HEK293 (cell line): ENCODE measurements around the gene PODN.

Experiments used
- CTCF ChIA-PET: fragments of 350-600 bp; formaldehyde crosslinking; extraction: SDS; loops from one replicate; lab custom pipeline; 2021; ENCODE audit warnings: antibody characterized with exemption; lab: Yijun Ruan, JAX
- POLR2A ChIA-PET: fragments of 300-600 bp; formaldehyde crosslinking; extraction: SDS; loops from one replicate; lab custom pipeline; 2020; ENCODE audit warnings: antibody characterized with exemption, inconsistent platforms; lab: Yijun Ruan, JAX
- H3K27ac ChIP-seq: fragments of 200-500 bp; sonication (Bioruptor generic); 2 replicates; pipeline ENCODE4 v1.5.1; 2014; ENCODE audit warnings: low read depth, low read length, control low read depth, inconsistent platforms; ENCODE audit errors: extremely low read depth
- H3K36me3 ChIP-seq, 2 experiments: fragments of 200-500 bp in 1 of 2; sonication (Bioruptor generic) in 1 of 2; 1 replicate in 1 of 2; 2 replicates in 1 of 2; pipeline ENCODE4 v1.5.1; 2014 to 2017; ENCODE audit warnings: inconsistent platforms in 2 of 2, low read length in 2 of 2; ENCODE audit not compliant: control insufficient read depth in 2 of 2, insufficient read depth in 1 of 2
- H3K4me1 ChIP-seq: fragments of 200-500 bp; sonication (Bioruptor generic); 2 replicates; pipeline ENCODE4 v1.5.1; 2014; ENCODE audit warnings: mild to moderate bottlenecking, low read length, inconsistent platforms; ENCODE audit not compliant: control insufficient read depth, insufficient read depth
- H3K4me3 ChIP-seq: 2 replicates; pipeline ENCODE4 v1.5.1; 2011; ENCODE audit warnings: low read depth, mild to moderate bottlenecking, control low read depth, low read length, moderate library complexity
- H3K9me3 ChIP-seq: fragments of 200-500 bp; sonication (Bioruptor generic); 2 replicates; pipeline ENCODE4 v1.5.1; 2014; ENCODE audit warnings: low read depth, low read length, inconsistent platforms; ENCODE audit not compliant: control insufficient read depth, insufficient read depth
- MEIS1 ChIP-seq: sonication (generic); formaldehyde crosslinking; IDR thresholded peaks from 2 replicates; pipeline ENCODE4 v1.8.1; 2022; ENCODE audit warnings: missing genetic modification reagents, mild to moderate bottlenecking, borderline replicate concordance
- OSR2 ChIP-seq: fragments of 450-650 bp; formaldehyde crosslinking; IDR thresholded peaks from 2 replicates; pipeline ENCODE4 v1.5.1; 2016; ENCODE audit warnings: missing biosample characterization, missing genetic modification characterization
- SALL2 ChIP-seq: fragments of 450-650 bp; formaldehyde crosslinking; IDR thresholded peaks from 2 replicates; pipeline ENCODE4 v1.5.0; 2017; ENCODE audit warnings: missing biosample characterization, mild to moderate bottlenecking, missing genetic modification characterization, borderline replicate concordance
- TSHZ1 ChIP-seq: fragments of 450-650 bp; formaldehyde crosslinking; IDR thresholded peaks from 2 replicates; pipeline ENCODE4 v1.5.1; 2016; ENCODE audit warnings: missing biosample characterization, missing genetic modification characterization, borderline replicate concordance
- YY1 ChIP-seq: fragments of 450-650 bp; formaldehyde crosslinking; IDR thresholded peaks from 2 replicates; pipeline ENCODE4 v1.5.1; 2018; ENCODE audit warnings: missing biosample characterization, missing genetic modification characterization
- ZBTB1 ChIP-seq: fragments of 450-650 bp; formaldehyde crosslinking; IDR thresholded peaks from 2 replicates; pipeline ENCODE4 v1.5.1; 2016; ENCODE audit warnings: missing biosample characterization, missing genetic modification characterization
- ZBTB20 ChIP-seq: fragments of 450-650 bp; formaldehyde crosslinking; IDR thresholded peaks from 2 replicates; pipeline ENCODE4 v1.5.1; 2016; ENCODE audit warnings: missing biosample characterization, missing genetic modification characterization
- ZBTB49 ChIP-seq: fragments of 450-650 bp; formaldehyde crosslinking; IDR thresholded peaks from 2 replicates; pipeline ENCODE4 v1.5.1; 2016; ENCODE audit warnings: missing biosample characterization, missing genetic modification characterization, low read depth
- ZFHX2 ChIP-seq: fragments of 450-650 bp; formaldehyde crosslinking; conservative IDR thresholded peaks from 2 replicates; pipeline ENCODE4 v1.5.1; 2016; ENCODE audit warnings: missing biosample characterization, missing genetic modification characterization
- ZFP41 ChIP-seq: fragments of 450-650 bp; formaldehyde crosslinking; IDR thresholded peaks from 2 replicates; pipeline ENCODE4 v1.5.1; 2016; ENCODE audit warnings: missing biosample characterization, missing genetic modification characterization, borderline replicate concordance
- ZFP69B ChIP-seq: fragments of 450-650 bp; formaldehyde crosslinking; IDR thresholded peaks from 2 replicates; pipeline ENCODE4 v1.5.1; 2016; ENCODE audit warnings: missing biosample characterization, missing genetic modification characterization
- ZNF114 ChIP-seq: fragments of 450-650 bp; formaldehyde crosslinking; IDR thresholded peaks from 2 replicates; pipeline ENCODE4 v1.5.0; 2017; ENCODE audit warnings: missing biosample characterization, missing genetic modification characterization
- ZNF449 ChIP-seq: fragments of 450-650 bp; formaldehyde crosslinking; IDR thresholded peaks from 2 replicates; pipeline ENCODE4 v1.5.1; 2017; ENCODE audit warnings: missing biosample characterization, mild to moderate bottlenecking, missing genetic modification characterization, moderate library complexity
- ZNF48 ChIP-seq: fragments of 450-650 bp; formaldehyde crosslinking; IDR thresholded peaks from 2 replicates; pipeline ENCODE4 v1.5.1; 2016; ENCODE audit warnings: missing biosample characterization, missing genetic modification characterization
- ZNF513 ChIP-seq: fragments of 450-650 bp; IDR thresholded peaks from 2 replicates; pipeline ENCODE4 v1.5.1; 2018; ENCODE audit warnings: missing biosample characterization, missing genetic modification characterization
- ZNF529 ChIP-seq: fragments of 450-650 bp; formaldehyde crosslinking; IDR thresholded peaks from 2 replicates; pipeline ENCODE4 v1.5.1; 2017; ENCODE audit warnings: missing genetic modification characterization, missing biosample characterization; ENCODE audit not compliant: insufficient replicate concordance
- ZNF549 ChIP-seq: fragments of 450-650 bp; IDR thresholded peaks from 2 replicates; pipeline ENCODE4 v1.5.1; 2018; ENCODE audit warnings: missing biosample characterization, missing genetic modification characterization, mild to moderate bottlenecking, inconsistent platforms, moderate library complexity
- ZNF560 ChIP-seq: fragments of 450-650 bp; formaldehyde crosslinking; IDR thresholded peaks from 2 replicates; pipeline ENCODE4 v1.5.1; 2017; ENCODE audit warnings: missing biosample characterization, missing genetic modification characterization, borderline replicate concordance
- ZNF561 ChIP-seq: fragments of 450-650 bp; IDR thresholded peaks from 2 replicates; pipeline ENCODE4 v1.5.1; 2018; ENCODE audit warnings: missing biosample characterization, missing genetic modification characterization, borderline replicate concordance
- ZNF701 ChIP-seq: fragments of 450-650 bp; formaldehyde crosslinking; IDR thresholded peaks from 2 replicates; pipeline ENCODE4 v1.5.1; 2016; ENCODE audit warnings: missing biosample characterization, missing genetic modification characterization
- ZNF776 ChIP-seq: fragments of 450-650 bp; formaldehyde crosslinking; IDR thresholded peaks from 2 replicates; pipeline ENCODE4 v1.5.0; 2017; ENCODE audit warnings: missing biosample characterization, missing genetic modification characterization, borderline replicate concordance

PODN gene

GRCh38 chr1:53130878-53131589 lies 69.0 kb downstream of the PODN start:
- Histone ChIP-seq H3K36me3 (no peaks in the 10 kb centered on the region), H3K4me3 (no peak overlapping the region), H3K9me3 (no peaks in the 10 kb centered on the region), H3K4me1 (0 out of 2 replicates have a peak, but pooled peaks cover 3% of the 10 kb centered on the region), H3K27ac (no peak overlapping the region)
- ChIA-PET POLR2A (no interaction called here), CTCF (interaction anchor here (0.6 to 0.9 kb wide), 2 partner anchors 50 to 181 kb away, joined by 3 read pairs; no protein-coding TSS in a partner anchor)
- TF ChIP-seq OSR2 = no peak
- no peak for TF ChIP-seq ZFHX2 (tag by site-specific recombination)
- TF ChIP-seq ZBTB49 (tag by site-specific recombination) = no peak

- ChIA-PET POLR2A (no interaction called here), CTCF (interaction anchor here (0.6 to 1.0 kb wide), 2 partner anchors 55 to 181 kb away, joined by 3 to 4 read pairs; no protein-coding TSS in a partner anchor)
- H3K4me1 ChIP-seq = 0 out of 2 replicates have a peak, but pooled peaks cover 3% of the 10 kb centered on the region
- H3K36me3 ChIP-seq = no peaks in the 10 kb centered on the region
- H3K9me3 ChIP-seq = no peaks in the 10 kb centered on the region
- TF ChIP-seq ZFP69B (tag by site-specific recombination) (no peak), ZNF560 (no peak), ZNF701 (no peak), ZFP41 (tag by site-specific recombination) (no peak), ZNF776 (tag by site-specific recombination) (no peak), MEIS1 (CRISPR knock-in tag) (no peak), ZNF114 (tag by site-specific recombination) (no peak), TSHZ1 (tag by site-specific recombination) (no peak), ZNF561 (tag by site-specific recombination) (no peak), ZNF513 (tag by site-specific recombination) (no peak), ZBTB20 (tag by site-specific recombination) (no peak), YY1 (tag by site-specific recombination) (no peak), ZNF549 (no peak), ZNF449 (tag by site-specific recombination) (no peak), ZNF529 (no peak), ZNF48 (tag by site-specific recombination) (no peak), ZBTB1 (tag by site-specific recombination) (no peak), SALL2 (tag by site-specific recombination) (no peak)
- no peak overlapping the region for H3K4me3 ChIP-seq
- H3K27ac ChIP-seq = no peak overlapping the region
Measured at GRCh38 chr1:53131590-53131938, 69.6 kb downstream of the PODN start.
